GM21515 (cell line): Measurements from ENCODE around the gene ZNF507.
"Not testable (repeated sequence)": the region's sequence is repeated elsewhere in the genome, so short reads cannot be mapped to it uniquely, and the experiment has no call there.

Source experiments
- ATAC-seq: cut with Tn5 transposase; IDR thresholded peaks from one replicate; pipeline ENCODE4 v1.9.1; 2021; ENCODE audit not compliant: unreplicated experiment

ZNF507 gene

GRCh38 chr19:32367063-32367462 is 21.7 kb downstream of the ZNF507 start:
- no peak for ATAC-seq

- no peak for ATAC-seq
Observed at GRCh38 chr19:32367948-32368536, 22.6 kb downstream of the ZNF507 start.

- no peak for ATAC-seq
Observed at GRCh38 chr19:32368787-32369186, 23.4 kb downstream of the ZNF507 start.

GRCh38 chr19:32372726-32373517 is 27.5 kb downstream of the ZNF507 start:
- ATAC-seq, result no peak

GRCh38 chr19:32373585-32374295 is 28.3 kb downstream of the ZNF507 start:
- ATAC-seq, result no peak

GRCh38 chr19:32374362-32374761 is 29.0 kb downstream of the ZNF507 start:
- ATAC-seq, result not testable (repeated sequence)

GRCh38 chr19:32377088-32377487 is 31.7 kb downstream of the ZNF507 start:
- ATAC-seq, result not testable (repeated sequence)

GRCh38 chr19:32380269-32380668 is 34.9 kb downstream of the ZNF507 start:
- ATAC-seq, result no peak

GRCh38 chr19:32387701-32388392 is 42.4 kb downstream of the ZNF507 start:
- ATAC-seq, result no peak

- ATAC-seq, result no peak
Observed at GRCh38 chr19:32388393-32388855, 43.0 kb downstream of the ZNF507 start.

- no peak for ATAC-seq
Observed at GRCh38 chr19:32392901-32393300, 47.5 kb downstream of the ZNF507 start.

- ATAC-seq, result no peak
Observed at GRCh38 chr19:32396046-32396652, 50.7 kb downstream of the ZNF507 start.

GRCh38 chr19:32397671-32398101 is 52.3 kb downstream of the ZNF507 start:
- ATAC-seq, result no peak

- ATAC-seq, result no peak
Observed at GRCh38 chr19:32401992-32402391, 56.6 kb downstream of the ZNF507 start.

GRCh38 chr19:32403291-32403995 is 58.0 kb downstream of the ZNF507 start:
- ATAC-seq, result no peak

GRCh38 chr19:32404213-32404932 is 59.0 kb downstream of the ZNF507 start:
- no peak for ATAC-seq

- ATAC-seq, result peak; percentile 11
Observed at GRCh38 chr19:32404933-32405430, 59.6 kb downstream of the ZNF507 start.

GRCh38 chr19:32405431-32406160 is 60.2 kb downstream of the ZNF507 start, which contains the start of gene DPY19L3:
TSS of gene DPY19L3 (plus strand) at chr19:32405770. CDS start at chr19:32408254, 2,484 bp downstream.
- peak; percentile 94 for ATAC-seq
